ENCODE measurements around the gene GDPD4. TPM values are rescaled to one million over a fixed set of nuclear protein-coding genes. Genes with fewer than 3 reads are reported as not detected.

The GDPD4 gene
- total and polyA plus RNA-seq, 2 of the 4 experiments (the other 2 are of a cell fraction) = not detected

GRCh38 chr11:77213589-77214428, 87.7 kb downstream of the GDPD4 start:
- no peak overlapping the region for H2BK120ac ChIP-seq (ENCODE audit: low read depth, low read length)
- CTCF ChIA-PET = no interaction called here
- no peaks in the 10 kb centered on the region for H3K4me1 ChIP-seq (ENCODE audit: control insufficient read depth, insufficient read depth, low read length)
- no peaks in the 10 kb centered on the region for H3K9me1 ChIP-seq (ENCODE audit: insufficient read depth, low read length)
- no peak overlapping the region for H3K56ac ChIP-seq (ENCODE audit: extremely low read depth, insufficient read depth, low read length)
- no peak overlapping the region for H4K91ac ChIP-seq (ENCODE audit: insufficient read depth, low read depth, low read length)
- intact Hi-C loops (cut with micrococcal nuclease) (no loop called here), dilution Hi-C loops (cut with HindIII; ENCODE audit: low sequenced_read_pairs, unreplicated experiment) (no loop called here), in situ Hi-C loops (cut with MboI; ENCODE audit: low sequenced_read_pairs) (no loop called here)
- no peak overlapping the region for H3K27ac ChIP-seq (ENCODE audit: insufficient read depth, low read length)
- no peak overlapping the region for H2BK20ac ChIP-seq (ENCODE audit: low read depth, low read length)
- TF ChIP-seq FOS (IDR thresholded peaks at IDR 0.05; ENCODE audit: low read depth, low read length) (no peak), USF2 (IDR thresholded peaks at IDR 0.05; ENCODE audit: low read depth, low read length) (no peak), BHLHE40 (IDR thresholded peaks at IDR 0.05; ENCODE audit: low read depth, low read length) (no peak), SMC3 (IDR thresholded peaks at IDR 0.05; ENCODE audit: low read depth, low read length) (no peak), MAZ (IDR thresholded peaks at IDR 0.05; ENCODE audit: borderline replicate concordance, low read depth, low read length) (no peak), CEBPB (IDR thresholded peaks at IDR 0.05; ENCODE audit: low read depth, low read length) (no peak), RCOR1 (IDR thresholded peaks at IDR 0.05; ENCODE audit: insufficient replicate concordance, low read length) (no peak), CHD1 (IDR thresholded peaks at IDR 0.05; ENCODE audit: low read depth, low read length) (no peak), RFX5 (IDR thresholded peaks at IDR 0.05; ENCODE audit: low read depth, low read length) (no peak), ELK1 (IDR thresholded peaks at IDR 0.05; ENCODE audit: borderline replicate concordance, low read depth, low read length) (no peak), POLR2A (IDR thresholded peaks at IDR 0.05; ENCODE audit: low read depth, low read length) (no peak), RAD21 (IDR thresholded peaks at IDR 0.05; ENCODE audit: low read length) (no peak), CTCF (conservative IDR thresholded peaks at IDR 0.05; ENCODE audit: low read depth, low read length) (no peak), MAFK (IDR thresholded peaks at IDR 0.05; ENCODE audit: low read depth, low read length) (no peak), NFE2L2 (IDR thresholded peaks at IDR 0.05; ENCODE audit: low read depth, low read length) (no peak), MXI1 (IDR thresholded peaks at IDR 0.05; ENCODE audit: borderline replicate concordance, low read depth, low read length) (no peak)
- H2BK15ac ChIP-seq (ENCODE audit: low read depth, low read length) = no peak overlapping the region
- no peak overlapping the region for H2AFZ ChIP-seq (replicated peaks; ENCODE audit: low read length, poor library complexity)
- H3K23ac ChIP-seq (ENCODE audit: low read depth, low read length) = no peak overlapping the region
- H3K14ac ChIP-seq (replicated peaks; ENCODE audit: low read depth, low read length) = no peak overlapping the region
- ATAC-seq (ENCODE audit: low read depth) = no peak
- H3K27me3 ChIP-seq (ENCODE audit: control insufficient read depth, insufficient read depth, low read length) = peaks cover 20% of the 10 kb centered on the region
- no peak overlapping the region for H3K9ac ChIP-seq (ENCODE audit: low read depth, low read length)
- 90% methylated on average over 6 of the region's 18 CpGs; no CpG with 5 or more reads in 1 of the 2 experiments for WGBS, 2 experiments (ENCODE audit: extremely low coverage in 2 of 2, insufficient read length in 1 of 2)
- H2AK9ac ChIP-seq (replicated peaks; ENCODE audit: low read depth, low read length, poor library complexity) = no peak overlapping the region
- H2BK5ac ChIP-seq (ENCODE audit: low read depth, low read length, poor library complexity, severe bottlenecking) = no peak overlapping the region
- H4K5ac ChIP-seq (ENCODE audit: low read depth, low read length) = no peak overlapping the region
- POLR2A ChIA-PET (ENCODE audit: unreplicated experiment) = no interaction called here
- no peak overlapping the region for H2AK5ac ChIP-seq (ENCODE audit: low read depth, low read length)
- H3K36me3 ChIP-seq (ENCODE audit: control insufficient read depth, insufficient read depth, low read length) = no peaks in the 10 kb centered on the region
- no peaks in the 10 kb centered on the region for H3K9me3 ChIP-seq (ENCODE audit: control insufficient read depth, insufficient read depth, low read length)
- DNase-seq = no peak
- H3K4ac ChIP-seq (ENCODE audit: low read depth, low read length) = no peak overlapping the region
- H3K79me1 ChIP-seq (ENCODE audit: low read depth in 1 of 2, low read length in 2 of 2) = no peaks in the 10 kb centered on the region
- no TSS peak for BruUV-seq (replicated peaks)
- H4K8ac ChIP-seq (ENCODE audit: low read depth in 2 of 2, low read length in 2 of 2) = no peak overlapping the region
- no peak overlapping the region for H3K18ac ChIP-seq (ENCODE audit: low read depth, low read length)
- H3K4me3 ChIP-seq (ENCODE audit: insufficient read depth, low read depth, low read length) = no peak overlapping the region
- no peaks in the 10 kb centered on the region for H4K20me1 ChIP-seq (ENCODE audit: insufficient read depth, low read length)
- no peak overlapping the region for H3K4me2 ChIP-seq (ENCODE audit: low read depth, low read length)
